GDM1 (cell line): ENCODE results near the gene ADAMTS10.
"Not testable (repeated sequence)": the region's sequence is repeated elsewhere in the genome, so short reads cannot be mapped to it uniquely, and the experiment has no call there.

ENCODE experiments used
- DNase-seq: peaks from one replicate; lab custom pipeline; 2025; lab: John Stamatoyannopoulos, UW

ADAMTS10 gene

DNA sequence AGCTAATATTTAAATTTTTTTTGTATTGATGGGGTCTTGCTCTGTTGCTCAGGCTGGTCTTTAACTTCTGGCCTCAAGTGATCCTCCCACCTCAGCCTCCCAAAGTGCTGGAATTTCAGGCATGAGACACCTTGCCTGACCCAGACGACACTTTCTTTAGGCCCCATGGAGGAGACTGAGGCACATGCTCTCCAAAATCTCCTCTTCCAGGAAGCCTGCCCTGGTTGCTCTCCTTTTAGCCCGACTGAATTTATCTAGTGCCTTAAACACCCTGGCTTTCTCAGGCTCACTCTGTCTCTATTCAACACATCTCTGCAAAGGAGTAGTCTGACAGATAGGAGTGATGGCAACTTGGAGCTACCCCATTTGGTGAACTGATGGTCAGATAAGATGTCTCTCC, 52.2 kb downstream of the ADAMTS10 start:
- no peak for DNase-seq

DNA sequence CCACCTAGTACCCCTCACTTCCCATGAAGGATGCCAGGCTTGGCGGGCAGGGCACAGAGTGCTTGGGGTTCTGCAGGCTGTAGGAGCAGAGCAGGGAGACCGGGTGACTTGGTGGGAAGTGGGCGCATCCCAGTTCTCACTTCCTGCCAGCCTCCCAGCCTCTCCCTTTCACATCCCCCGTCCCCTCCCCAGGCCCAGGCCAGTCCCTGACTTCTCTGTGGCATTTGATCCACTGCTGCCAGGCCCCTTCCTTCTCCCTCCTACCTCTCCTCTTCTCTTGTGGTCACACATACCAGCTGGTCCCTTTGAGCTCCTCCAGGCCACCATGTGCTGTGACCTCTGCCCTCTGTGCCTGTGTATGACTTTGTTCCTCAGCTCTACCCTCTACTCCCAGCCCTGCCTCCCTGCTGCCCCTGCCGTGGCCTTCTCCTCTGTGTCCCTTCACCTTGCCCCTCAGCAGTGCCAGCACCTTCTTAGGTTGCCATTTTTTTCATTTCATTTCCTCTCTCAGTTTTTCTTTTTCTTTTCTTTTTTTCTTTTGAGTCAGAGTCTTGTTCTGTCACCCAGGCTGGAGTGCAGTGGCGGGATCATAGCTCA, 52.8 kb downstream of the ADAMTS10 start:
- no peak for DNase-seq

- not testable (repeated sequence) for DNase-seq
These were observed 56.8 kb downstream of the ADAMTS10 start for GRCh38 chr19:8553729-8554128.

- no peak for DNase-seq
These were observed 57.7 kb downstream of the ADAMTS10 start for GRCh38 chr19:8552810-8553209.

DNA sequence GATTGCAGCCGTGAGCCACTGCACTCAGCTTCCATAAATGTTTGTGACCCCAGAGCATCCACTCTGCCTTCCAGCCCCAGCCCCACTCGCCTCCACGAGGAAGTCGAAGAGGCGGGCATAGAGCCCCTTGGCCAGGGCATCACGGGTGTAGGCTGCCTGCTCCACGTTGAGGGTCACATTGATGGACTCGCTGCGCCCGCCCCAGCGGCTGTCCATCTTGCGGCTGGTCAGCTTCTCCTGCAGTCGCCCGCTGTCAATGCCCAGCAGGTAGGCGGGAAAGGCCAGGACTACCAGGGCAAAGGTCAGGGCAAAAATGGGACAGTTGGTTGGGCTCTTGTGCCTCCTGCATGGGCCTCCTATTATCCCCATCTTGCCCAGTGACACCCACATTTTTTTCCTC, 60.4 kb downstream of the ADAMTS10 start:
- no peak for DNase-seq

- DNase-seq: no peak
These were observed 64.8 kb downstream of the ADAMTS10 start for GRCh38 chr19:8545743-8546142.

GRCh38 chr19:8544168-8544567, 66.3 kb downstream of the ADAMTS10 start:
- DNase-seq: no peak

GRCh38 chr19:8539621-8540149, 70.8 kb downstream of the ADAMTS10 start:
- DNase-seq: no peak

GRCh38 chr19:8537099-8537498, 73.4 kb downstream of the ADAMTS10 start:
- DNase-seq: no peak

DNA sequence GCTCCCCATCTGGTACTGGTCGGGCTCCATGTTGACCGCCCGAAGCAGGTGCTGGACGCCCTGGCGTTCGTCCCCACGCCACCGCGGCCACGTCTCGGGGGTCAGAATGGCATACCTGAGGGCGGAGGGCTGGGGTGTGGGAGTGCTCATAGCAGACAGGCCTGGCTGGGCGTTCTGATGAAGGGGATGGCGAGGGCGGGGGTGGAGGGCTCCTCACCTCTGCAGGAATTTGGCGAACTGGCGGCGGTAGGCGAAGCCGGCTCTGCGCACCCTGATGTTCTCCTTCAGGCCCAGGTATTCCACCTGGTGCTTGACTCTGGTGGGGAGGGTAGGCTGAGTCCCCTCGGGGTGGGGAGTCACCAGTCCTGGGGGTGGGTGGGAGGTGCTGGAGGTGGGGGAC, 74.2 kb downstream of the ADAMTS10 start:
- DNase-seq: no peak

GRCh38 chr19:8532225-8532624, 78.3 kb downstream of the ADAMTS10 start:
- DNase-seq: no peak

- no peak for DNase-seq
These were observed 79.0 kb downstream of the ADAMTS10 start for GRCh38 chr19:8531470-8531869.
